GM18499 (cell line): ENCODE measurements around the gene WDR59.

Experiments
- ATAC-seq: cut with Tn5 transposase; IDR thresholded peaks from one replicate; pipeline ENCODE4 v1.9.1; 2021; ENCODE audit warnings: moderate number of reproducible peaks; ENCODE audit not compliant: insufficient read depth, unreplicated experiment

The WDR59 gene

DNA sequence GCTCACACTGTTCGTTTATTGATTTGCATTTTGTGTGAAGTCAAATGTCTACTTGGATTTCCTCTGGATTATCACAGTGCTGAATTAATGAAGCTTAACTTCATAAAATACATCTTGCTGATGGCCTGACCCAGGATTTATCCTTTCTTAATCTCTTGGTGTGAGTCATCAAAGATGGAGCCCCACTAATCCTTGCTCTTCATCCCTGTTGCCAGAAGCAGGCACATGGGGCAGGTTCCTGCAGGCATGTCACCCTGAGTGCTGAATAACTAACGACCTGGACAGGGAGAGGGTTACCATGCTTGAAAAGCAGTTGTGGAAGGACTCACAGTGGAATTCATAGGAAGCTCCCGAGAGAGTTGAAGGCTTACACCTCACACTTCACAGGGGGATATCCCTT is 154.3 kb downstream of the WDR59 start:
- no peak for ATAC-seq

DNA sequence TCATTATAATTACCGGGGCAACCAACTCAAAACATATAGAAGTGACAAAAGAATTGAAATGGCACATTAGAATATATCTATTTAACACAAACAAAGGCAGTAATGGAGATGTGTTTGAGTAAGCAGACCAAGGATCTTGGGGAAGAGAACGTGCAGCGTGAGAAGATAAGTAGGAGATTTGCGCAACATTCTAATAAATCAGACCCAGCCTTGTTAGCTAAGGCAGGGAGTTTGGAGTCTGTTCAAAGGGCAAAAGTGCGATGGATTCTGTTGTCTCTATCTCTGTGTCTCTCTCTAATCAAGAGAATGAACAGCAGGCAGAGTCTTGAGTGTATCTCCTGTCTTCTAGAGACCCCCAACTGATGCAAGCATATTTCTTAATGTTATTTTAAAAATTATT is 155.3 kb downstream of the WDR59 start:
- ATAC-seq, result no peak

DNA sequence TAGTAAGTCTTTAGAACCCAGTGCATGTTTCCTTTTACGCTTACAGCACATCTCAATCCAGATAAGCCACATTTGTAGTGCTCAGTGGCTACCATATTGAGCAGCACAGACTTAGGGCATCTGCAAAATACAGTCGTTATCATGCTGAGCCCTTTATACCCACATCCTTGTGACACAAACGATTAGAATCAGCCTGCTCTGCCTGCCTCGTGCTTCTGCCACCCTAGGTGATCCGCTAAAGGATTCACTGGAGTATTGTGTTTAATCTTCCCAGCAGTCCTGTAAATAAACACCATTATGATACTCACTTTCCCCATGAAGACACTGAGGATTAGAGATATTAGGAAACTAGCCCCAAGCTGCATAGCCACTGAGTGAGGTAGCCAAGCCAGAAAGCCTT is 159.0 kb downstream of the WDR59 start:
- no peak for ATAC-seq

DNA sequence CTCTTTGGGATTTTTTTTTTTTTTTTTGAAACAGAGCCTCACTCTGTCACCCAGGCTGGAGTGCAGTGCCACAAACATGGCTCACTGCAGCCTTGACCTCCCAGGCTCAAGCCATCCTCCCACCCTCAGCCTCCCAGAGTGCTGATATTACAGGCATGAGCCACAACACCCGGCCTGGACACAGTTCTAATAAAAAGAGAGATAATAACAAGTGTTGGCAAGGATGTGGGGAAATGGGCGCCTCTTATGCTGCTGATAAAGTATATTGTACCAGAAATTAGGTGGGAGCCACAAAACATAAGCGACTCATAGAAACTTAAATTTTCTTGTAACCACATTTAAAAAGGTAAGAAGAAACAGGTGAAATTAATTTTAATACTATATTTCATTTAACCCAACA is 159.9 kb downstream of the WDR59 start:
- ATAC-seq, result no peak
